HEK293 (cell line): ENCODE measurements around the gene NUMB.

Experiments used
- BCL11A ChIP-seq: fragments of 450-650 bp; formaldehyde crosslinking; IDR thresholded peaks from 2 replicates; pipeline ENCODE4 v1.5.1; 2016; ENCODE audit warnings: low read depth, missing biosample characterization, missing genetic modification characterization
- BCL11B ChIP-seq: fragments of 450-650 bp; formaldehyde crosslinking; IDR thresholded peaks from 2 replicates; pipeline ENCODE4 v1.5.1; 2016; ENCODE audit warnings: low read depth, missing biosample characterization, missing genetic modification characterization
- GLI2 ChIP-seq: fragments of 450-650 bp; formaldehyde crosslinking; IDR thresholded peaks from 2 replicates; pipeline ENCODE4; 2017; ENCODE audit warnings: missing biosample characterization, missing genetic modification characterization, low read depth, borderline replicate concordance
- KLF7 ChIP-seq: fragments of 450-650 bp; formaldehyde crosslinking; IDR thresholded peaks from 2 replicates; pipeline ENCODE4 v1.5.1; 2016; ENCODE audit warnings: missing biosample characterization, missing genetic modification characterization, borderline replicate concordance
- KLF9 ChIP-seq: fragments of 450-650 bp; formaldehyde crosslinking; IDR thresholded peaks from 2 replicates; pipeline ENCODE4 v1.5.1; 2016; ENCODE audit warnings: missing biosample characterization, missing genetic modification characterization, low read depth
- OSR2 ChIP-seq: fragments of 450-650 bp; formaldehyde crosslinking; IDR thresholded peaks from 2 replicates; pipeline ENCODE4 v1.5.1; 2016; ENCODE audit warnings: missing biosample characterization, missing genetic modification characterization
- PRDM1 ChIP-seq: fragments of 450-650 bp; formaldehyde crosslinking; IDR thresholded peaks from 2 replicates; pipeline ENCODE4; 2016; ENCODE audit warnings: missing biosample characterization, missing genetic modification characterization
- TRIM28 ChIP-seq: IDR thresholded peaks from 2 replicates; pipeline ENCODE4 v1.6.1; 2011; ENCODE audit warnings: low read length, control low read depth, borderline replicate concordance
- ZBTB20 ChIP-seq: fragments of 450-650 bp; formaldehyde crosslinking; IDR thresholded peaks from 2 replicates; pipeline ENCODE4 v1.5.1; 2016; ENCODE audit warnings: missing biosample characterization, missing genetic modification characterization
- ZBTB7A ChIP-seq: fragments of 450-650 bp; formaldehyde crosslinking; IDR thresholded peaks from 2 replicates; pipeline ENCODE4 v1.5.1; 2016; ENCODE audit warnings: low read depth, missing biosample characterization, missing genetic modification characterization
- ZFHX2 ChIP-seq: fragments of 450-650 bp; formaldehyde crosslinking; conservative IDR thresholded peaks from 2 replicates; pipeline ENCODE4 v1.5.1; 2016; ENCODE audit warnings: missing biosample characterization, missing genetic modification characterization
- ZNF202 ChIP-seq: fragments of 450-650 bp; formaldehyde crosslinking; IDR thresholded peaks from 2 replicates; pipeline ENCODE4 v1.5.1; 2016; ENCODE audit warnings: missing biosample characterization, missing genetic modification characterization, borderline replicate concordance
- ZNF37A ChIP-seq: fragments of 450-650 bp; IDR thresholded peaks from 2 replicates; pipeline ENCODE4 v1.5.1; 2018; ENCODE audit warnings: missing biosample characterization, missing genetic modification characterization
- ZNF514 ChIP-seq: fragments of 450-650 bp; formaldehyde crosslinking; IDR thresholded peaks from 2 replicates; pipeline ENCODE4 v1.5.1; 2016; ENCODE audit warnings: missing biosample characterization, missing genetic modification characterization
- ZNF521 ChIP-seq: fragments of 450-650 bp; formaldehyde crosslinking; IDR thresholded peaks from 2 replicates; pipeline ENCODE4 v1.5.1; 2017; ENCODE audit warnings: missing biosample characterization, mild to moderate bottlenecking, missing genetic modification characterization
- ZNF571 ChIP-seq: fragments of 450-650 bp; formaldehyde crosslinking; IDR thresholded peaks from 2 replicates; pipeline ENCODE4 v1.5.0; 2017; ENCODE audit warnings: missing biosample characterization, missing genetic modification characterization
- ZNF600 ChIP-seq: fragments of 450-650 bp; formaldehyde crosslinking; IDR thresholded peaks from 2 replicates; pipeline ENCODE4 v1.5.1; 2016; ENCODE audit warnings: missing biosample characterization, missing genetic modification characterization
- ZNF629 ChIP-seq: fragments of 450-650 bp; formaldehyde crosslinking; IDR thresholded peaks from 2 replicates; pipeline ENCODE4 v1.5.1; 2017; ENCODE audit warnings: missing biosample characterization, missing genetic modification characterization
- ZNF658 ChIP-seq: fragments of 450-650 bp; formaldehyde crosslinking; IDR thresholded peaks from 2 replicates; pipeline ENCODE4; 2016; ENCODE audit warnings: missing biosample characterization, missing genetic modification characterization
- ZNF670 ChIP-seq: fragments of 450-650 bp; formaldehyde crosslinking; IDR thresholded peaks from 2 replicates; pipeline ENCODE4 v1.5.1; 2016; ENCODE audit warnings: missing biosample characterization, missing genetic modification characterization, low read depth
- ZNF768 ChIP-seq: fragments of 450-650 bp; formaldehyde crosslinking; IDR thresholded peaks from 2 replicates; pipeline ENCODE4 v1.5.1; 2018; ENCODE audit warnings: missing biosample characterization, mild to moderate bottlenecking, missing genetic modification characterization
- ZNF777 ChIP-seq: fragments of 450-650 bp; formaldehyde crosslinking; IDR thresholded peaks from 2 replicates; pipeline ENCODE4 v1.5.1; 2017; ENCODE audit warnings: missing biosample characterization, missing genetic modification characterization, borderline replicate concordance
- ZNF785 ChIP-seq: fragments of 450-650 bp; formaldehyde crosslinking; IDR thresholded peaks from 2 replicates; pipeline ENCODE4 v1.5.1; 2016; ENCODE audit warnings: missing biosample characterization, missing genetic modification characterization
- ZNF791 ChIP-seq: fragments of 450-650 bp; formaldehyde crosslinking; IDR thresholded peaks from 2 replicates; pipeline ENCODE4 v1.5.1; 2016; ENCODE audit warnings: missing biosample characterization, missing genetic modification characterization
- ZNF792 ChIP-seq: fragments of 450-650 bp; formaldehyde crosslinking; IDR thresholded peaks from 2 replicates; pipeline ENCODE4 v1.5.1; 2016; ENCODE audit warnings: missing biosample characterization, missing genetic modification characterization
- ZSCAN30 ChIP-seq: fragments of 450-650 bp; IDR thresholded peaks from 2 replicates; pipeline ENCODE4 v1.5.1; 2018; ENCODE audit warnings: missing biosample characterization, mild to moderate bottlenecking, missing genetic modification characterization, moderate library complexity
- TF ChIP-seq, protein P1 (sequence below): fragments of 450-650 bp; formaldehyde crosslinking; IDR thresholded peaks from 2 replicates; pipeline ENCODE4 v1.5.1; 2016; ENCODE audit warnings: missing biosample characterization, missing genetic modification characterization
- TF ChIP-seq, protein P2 (sequence below): fragments of 450-650 bp; formaldehyde crosslinking; IDR thresholded peaks from 2 replicates; pipeline ENCODE4 v1.5.1; 2016; ENCODE audit warnings: missing biosample characterization, missing genetic modification characterization
- TF ChIP-seq, protein P3 (sequence below): fragments of 450-650 bp; formaldehyde crosslinking; IDR thresholded peaks from 2 replicates; pipeline ENCODE4 v1.5.1; 2016; ENCODE audit warnings: missing biosample characterization, missing genetic modification characterization
- TF ChIP-seq, protein P4 (sequence below): fragments of 450-650 bp; formaldehyde crosslinking; IDR thresholded peaks from 2 replicates; pipeline ENCODE4 v1.5.1; 2016; ENCODE audit warnings: missing biosample characterization, missing genetic modification characterization
- TF ChIP-seq, protein P5 (sequence below): fragments of 450-650 bp; formaldehyde crosslinking; IDR thresholded peaks from 2 replicates; pipeline ENCODE4 v1.5.1; 2016; ENCODE audit warnings: missing biosample characterization, missing genetic modification characterization

Gene NUMB

DNA sequence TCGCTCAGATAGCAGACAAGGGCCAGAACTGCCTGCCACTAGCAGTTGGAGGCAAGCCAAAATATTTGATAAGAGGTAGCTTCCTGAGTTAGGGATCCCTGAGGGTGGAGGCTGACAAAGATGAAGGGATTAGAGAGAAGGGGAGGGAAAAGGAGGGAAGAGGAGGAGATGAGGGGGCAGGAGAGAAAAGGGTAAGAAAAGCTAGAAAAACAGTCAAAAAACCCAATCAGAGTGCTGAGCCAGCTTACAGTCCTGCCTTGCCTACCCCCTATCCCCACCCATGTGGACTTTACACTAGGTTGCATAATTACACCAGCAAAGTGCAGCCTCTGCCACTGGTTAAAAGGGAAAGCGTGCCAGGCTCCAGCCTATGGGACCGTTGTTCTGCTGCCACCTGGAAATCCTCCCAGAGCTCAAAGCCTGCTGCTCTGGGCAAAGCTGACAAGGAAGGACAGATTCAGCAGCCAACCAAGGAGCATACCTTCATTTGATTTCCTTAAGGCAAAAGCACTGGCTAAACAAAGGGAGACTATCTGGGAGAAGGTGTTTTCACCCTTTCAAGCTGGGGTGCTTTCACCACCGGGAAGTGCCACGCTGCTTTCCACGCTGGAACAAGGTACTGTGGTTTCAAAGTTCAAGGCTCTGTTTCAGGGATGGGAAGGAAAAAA is 3.8 kb upstream of the NUMB start (continued):
- TF ChIP-seq, protein P1, sequence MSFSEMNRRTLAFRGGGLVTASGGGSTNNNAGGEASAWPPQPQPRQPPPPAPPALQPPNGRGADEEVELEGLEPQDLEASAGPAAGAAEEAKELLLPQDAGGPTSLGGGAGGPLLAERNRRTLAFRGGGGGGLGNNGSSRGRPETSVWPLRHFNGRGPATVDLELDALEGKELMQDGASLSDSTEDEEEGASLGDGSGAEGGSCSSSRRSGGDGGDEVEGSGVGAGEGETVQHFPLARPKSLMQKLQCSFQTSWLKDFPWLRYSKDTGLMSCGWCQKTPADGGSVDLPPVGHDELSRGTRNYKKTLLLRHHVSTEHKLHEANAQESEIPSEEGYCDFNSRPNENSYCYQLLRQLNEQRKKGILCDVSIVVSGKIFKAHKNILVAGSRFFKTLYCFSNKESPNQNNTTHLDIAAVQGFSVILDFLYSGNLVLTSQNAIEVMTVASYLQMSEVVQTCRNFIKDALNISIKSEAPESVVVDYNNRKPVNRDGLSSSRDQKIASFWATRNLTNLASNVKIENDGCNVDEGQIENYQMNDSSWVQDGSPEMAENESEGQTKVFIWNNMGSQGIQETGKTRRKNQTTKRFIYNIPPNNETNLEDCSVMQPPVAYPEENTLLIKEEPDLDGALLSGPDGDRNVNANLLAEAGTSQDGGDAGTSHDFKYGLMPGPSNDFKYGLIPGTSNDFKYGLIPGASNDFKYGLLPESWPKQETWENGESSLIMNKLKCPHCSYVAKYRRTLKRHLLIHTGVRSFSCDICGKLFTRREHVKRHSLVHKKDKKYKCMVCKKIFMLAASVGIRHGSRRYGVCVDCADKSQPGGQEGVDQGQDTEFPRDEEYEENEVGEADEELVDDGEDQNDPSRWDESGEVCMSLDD (tag by site-specific recombination), result no peak
- no peak for TF ChIP-seq ZNF658 (tag by site-specific recombination)
- no peak for TF ChIP-seq ZNF785 (tag by site-specific recombination)
- peak; percentile 40; the same call in 1 of the 2 replicates for TF ChIP-seq ZBTB20 (tag by site-specific recombination)
- TF ChIP-seq, protein P2, sequence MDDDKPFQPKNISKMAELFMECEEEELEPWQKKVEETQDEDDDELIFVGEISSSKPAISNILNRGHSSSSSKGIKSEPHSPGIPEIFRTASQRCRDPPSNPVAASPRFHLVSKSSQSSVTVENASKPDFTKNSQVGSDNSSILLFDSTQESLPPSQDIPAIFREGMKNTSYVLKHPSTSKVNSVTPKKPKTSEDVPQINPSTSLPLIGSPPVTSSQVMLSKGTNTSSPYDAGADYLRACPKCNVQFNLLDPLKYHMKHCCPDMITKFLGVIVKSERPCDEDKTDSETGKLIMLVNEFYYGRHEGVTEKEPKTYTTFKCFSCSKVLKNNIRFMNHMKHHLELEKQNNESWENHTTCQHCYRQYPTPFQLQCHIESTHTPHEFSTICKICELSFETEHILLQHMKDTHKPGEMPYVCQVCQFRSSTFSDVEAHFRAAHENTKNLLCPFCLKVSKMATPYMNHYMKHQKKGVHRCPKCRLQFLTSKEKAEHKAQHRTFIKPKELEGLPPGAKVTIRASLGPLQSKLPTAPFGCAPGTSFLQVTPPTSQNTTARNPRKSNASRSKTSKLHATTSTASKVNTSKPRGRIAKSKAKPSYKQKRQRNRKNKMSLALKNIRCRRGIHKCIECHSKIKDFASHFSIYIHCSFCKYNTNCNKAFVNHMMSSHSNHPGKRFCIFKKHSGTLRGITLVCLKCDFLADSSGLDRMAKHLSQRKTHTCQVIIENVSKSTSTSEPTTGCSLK (tag by site-specific recombination), result no peak
- TF ChIP-seq ZNF670 (tag by site-specific recombination), result no peak
- no peak for TF ChIP-seq ZNF792 (tag by site-specific recombination)
- no peak for TF ChIP-seq ZNF521 (tag by site-specific recombination)
- no peak for TF ChIP-seq ZNF202 (tag by site-specific recombination)
- no peak for TF ChIP-seq BCL11A (tag by site-specific recombination)
- no peak for TF ChIP-seq ZBTB7A (tag by site-specific recombination)
- peak; percentile 30; the same call in 1 of the 2 replicates for TF ChIP-seq ZNF600 (tag by site-specific recombination)
- TF ChIP-seq, protein P3, sequence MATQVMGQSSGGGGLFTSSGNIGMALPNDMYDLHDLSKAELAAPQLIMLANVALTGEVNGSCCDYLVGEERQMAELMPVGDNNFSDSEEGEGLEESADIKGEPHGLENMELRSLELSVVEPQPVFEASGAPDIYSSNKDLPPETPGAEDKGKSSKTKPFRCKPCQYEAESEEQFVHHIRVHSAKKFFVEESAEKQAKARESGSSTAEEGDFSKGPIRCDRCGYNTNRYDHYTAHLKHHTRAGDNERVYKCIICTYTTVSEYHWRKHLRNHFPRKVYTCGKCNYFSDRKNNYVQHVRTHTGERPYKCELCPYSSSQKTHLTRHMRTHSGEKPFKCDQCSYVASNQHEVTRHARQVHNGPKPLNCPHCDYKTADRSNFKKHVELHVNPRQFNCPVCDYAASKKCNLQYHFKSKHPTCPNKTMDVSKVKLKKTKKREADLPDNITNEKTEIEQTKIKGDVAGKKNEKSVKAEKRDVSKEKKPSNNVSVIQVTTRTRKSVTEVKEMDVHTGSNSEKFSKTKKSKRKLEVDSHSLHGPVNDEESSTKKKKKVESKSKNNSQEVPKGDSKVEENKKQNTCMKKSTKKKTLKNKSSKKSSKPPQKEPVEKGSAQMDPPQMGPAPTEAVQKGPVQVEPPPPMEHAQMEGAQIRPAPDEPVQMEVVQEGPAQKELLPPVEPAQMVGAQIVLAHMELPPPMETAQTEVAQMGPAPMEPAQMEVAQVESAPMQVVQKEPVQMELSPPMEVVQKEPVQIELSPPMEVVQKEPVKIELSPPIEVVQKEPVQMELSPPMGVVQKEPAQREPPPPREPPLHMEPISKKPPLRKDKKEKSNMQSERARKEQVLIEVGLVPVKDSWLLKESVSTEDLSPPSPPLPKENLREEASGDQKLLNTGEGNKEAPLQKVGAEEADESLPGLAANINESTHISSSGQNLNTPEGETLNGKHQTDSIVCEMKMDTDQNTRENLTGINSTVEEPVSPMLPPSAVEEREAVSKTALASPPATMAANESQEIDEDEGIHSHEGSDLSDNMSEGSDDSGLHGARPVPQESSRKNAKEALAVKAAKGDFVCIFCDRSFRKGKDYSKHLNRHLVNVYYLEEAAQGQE (tag by site-specific recombination), result no peak; the same call in 1 of the 2 replicates
- peak; percentile 30 for TF ChIP-seq PRDM1 (tag by site-specific recombination)
- TF ChIP-seq, protein P4, sequence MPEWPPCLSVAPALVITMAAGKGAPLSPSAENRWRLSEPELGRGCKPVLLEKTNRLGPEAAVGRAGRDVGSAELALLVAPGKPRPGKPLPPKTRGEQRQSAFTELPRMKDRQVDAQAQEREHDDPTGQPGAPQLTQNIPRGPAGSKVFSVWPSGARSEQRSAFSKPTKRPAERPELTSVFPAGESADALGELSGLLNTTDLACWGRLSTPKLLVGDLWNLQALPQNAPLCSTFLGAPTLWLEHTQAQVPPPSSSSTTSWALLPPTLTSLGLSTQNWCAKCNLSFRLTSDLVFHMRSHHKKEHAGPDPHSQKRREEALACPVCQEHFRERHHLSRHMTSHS (tag by site-specific recombination), result no peak
- TF ChIP-seq, protein P5, sequence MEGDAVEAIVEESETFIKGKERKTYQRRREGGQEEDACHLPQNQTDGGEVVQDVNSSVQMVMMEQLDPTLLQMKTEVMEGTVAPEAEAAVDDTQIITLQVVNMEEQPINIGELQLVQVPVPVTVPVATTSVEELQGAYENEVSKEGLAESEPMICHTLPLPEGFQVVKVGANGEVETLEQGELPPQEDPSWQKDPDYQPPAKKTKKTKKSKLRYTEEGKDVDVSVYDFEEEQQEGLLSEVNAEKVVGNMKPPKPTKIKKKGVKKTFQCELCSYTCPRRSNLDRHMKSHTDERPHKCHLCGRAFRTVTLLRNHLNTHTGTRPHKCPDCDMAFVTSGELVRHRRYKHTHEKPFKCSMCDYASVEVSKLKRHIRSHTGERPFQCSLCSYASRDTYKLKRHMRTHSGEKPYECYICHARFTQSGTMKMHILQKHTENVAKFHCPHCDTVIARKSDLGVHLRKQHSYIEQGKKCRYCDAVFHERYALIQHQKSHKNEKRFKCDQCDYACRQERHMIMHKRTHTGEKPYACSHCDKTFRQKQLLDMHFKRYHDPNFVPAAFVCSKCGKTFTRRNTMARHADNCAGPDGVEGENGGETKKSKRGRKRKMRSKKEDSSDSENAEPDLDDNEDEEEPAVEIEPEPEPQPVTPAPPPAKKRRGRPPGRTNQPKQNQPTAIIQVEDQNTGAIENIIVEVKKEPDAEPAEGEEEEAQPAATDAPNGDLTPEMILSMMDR (tag by site-specific recombination), result no peak
- TF ChIP-seq ZSCAN30, result no peak
- TF ChIP-seq BCL11B (tag by site-specific recombination), result no peak
- TF ChIP-seq OSR2 (tag by site-specific recombination), result peak; percentile 69
- no peak for TF ChIP-seq ZNF629 (tag by site-specific recombination)
- no peak for TF ChIP-seq KLF9
- TF ChIP-seq ZNF777 (tag by site-specific recombination), result no peak
- TF ChIP-seq ZNF791 (tag by site-specific recombination), result no peak
- peak; percentile 50; the same call in 1 of the 2 replicates for TF ChIP-seq TRIM28
- peak; percentile 64 for TF ChIP-seq ZFHX2 (tag by site-specific recombination)
- no peak for TF ChIP-seq ZNF514 (tag by site-specific recombination)
- no peak for TF ChIP-seq KLF7
- no peak for TF ChIP-seq ZNF37A (tag by site-specific recombination)
- no peak for TF ChIP-seq GLI2
- TF ChIP-seq ZNF571 (tag by site-specific recombination), result no peak
- no peak for TF ChIP-seq ZNF768 (tag by site-specific recombination)
